MM.1S (cell line): ENCODE results near the gene CNTROB.

ENCODE experiments used
- DNase-seq: peaks from one replicate; pipeline ENCODE4 v3.0.0-alpha.2; 2015
- H2AFZ ChIP-seq: fragments of 300-600 bp; sonication (generic); 2 replicates; pipeline ENCODE4 v1.6.0; 2016; ENCODE audit warnings: antibody characterized with exemption, low read length
- H3F3A ChIP-seq: fragments of 300-600 bp; sonication (generic); 2 replicates; pipeline ENCODE4 v1.6.1; 2016; ENCODE audit warnings: mild to moderate bottlenecking, antibody characterized with exemption, low read length, moderate library complexity, mixed read lengths; ENCODE audit not compliant: insufficient read depth
- H3K27ac ChIP-seq: fragments of 300-600 bp; sonication (generic); 2 replicates; pipeline ENCODE4 v1.5.1; 2016; ENCODE audit warnings: mild to moderate bottlenecking, low read length
- H3K27me3 ChIP-seq: fragments of 300-600 bp; sonication (generic); replicated peaks from 2 replicates; pipeline ENCODE4 v1.6.0; 2016; ENCODE audit warnings: low read length; ENCODE audit not compliant: insufficient read depth
- H3K36me3 ChIP-seq: fragments of 300-600 bp; sonication (generic); replicated peaks from 2 replicates; pipeline ENCODE4 v1.6.1; 2016; ENCODE audit warnings: mild to moderate bottlenecking, low read length, mixed read lengths; ENCODE audit not compliant: insufficient read depth
- H3K4me1 ChIP-seq: fragments of 300-600 bp; sonication (generic); 2 replicates; pipeline ENCODE4 v1.6.1; 2016; ENCODE audit warnings: low read length, mixed read lengths
- H3K4me2 ChIP-seq: fragments of 300-600 bp; sonication (generic); 2 replicates; pipeline ENCODE4 v1.6.0; 2016; ENCODE audit warnings: low read depth, low read length
- H3K4me3 ChIP-seq: fragments of 300-600 bp; sonication (generic); 2 replicates; pipeline ENCODE4 v1.5.1; 2016; ENCODE audit warnings: low read length, mixed read lengths
- H3K79me2 ChIP-seq: fragments of 300-600 bp; sonication (generic); 2 replicates; pipeline ENCODE4 v1.6.1; 2016; ENCODE audit warnings: mixed run types, low read length, mixed read lengths
- H3K9ac ChIP-seq: fragments of 300-600 bp; sonication (generic); 2 replicates; pipeline ENCODE4 v1.6.1; 2016; ENCODE audit warnings: low read length, mixed read lengths
- H3K9me2 ChIP-seq: fragments of 300-600 bp; sonication (generic); replicated peaks from 2 replicates; pipeline ENCODE4 v1.6.1; 2016; ENCODE audit warnings: mild to moderate bottlenecking, low read length, mixed read lengths; ENCODE audit not compliant: insufficient read depth
- H3K9me3 ChIP-seq: fragments of 300-600 bp; sonication (generic); replicated peaks from 2 replicates; pipeline ENCODE4 v1.6.1; 2016; ENCODE audit warnings: mild to moderate bottlenecking, low read length, mixed read lengths; ENCODE audit not compliant: insufficient read depth
- H4K20me1 ChIP-seq: fragments of 300-600 bp; sonication (generic); 2 replicates; pipeline ENCODE4 v1.6.1; 2016; ENCODE audit warnings: mild to moderate bottlenecking, low read length, moderate library complexity, mixed read lengths; ENCODE audit not compliant: insufficient read depth
- CTCF ChIP-seq: fragments of 300-600 bp; sonication (generic); IDR thresholded peaks from 2 replicates; pipeline ENCODE4 v1.5.1; 2016; ENCODE audit warnings: antibody characterized with exemption, low read length, mixed read lengths
- EZH2 ChIP-seq: fragments of 300-600 bp; sonication (generic); optimal IDR thresholded peaks from 2 replicates; pipeline ENCODE3; 2017; ENCODE audit warnings: low read depth, mild to moderate bottlenecking, antibody characterized with exemption, low read length, mixed read lengths
- EZH2phosphoT487 ChIP-seq: fragments of 300-600 bp; sonication (generic); IDR thresholded peaks from 2 replicates; pipeline ENCODE4 v1.6.1; 2018; ENCODE audit warnings: antibody characterized with exemption, low read length

Gene CNTROB

GRCh38 chr17:7889166-7889955 lies 42.6 kb upstream of the CNTROB start:
- H3K27me3 ChIP-seq = peaks cover 64% of the 10 kb centered on the region
- no peak overlapping the region for H2AFZ ChIP-seq
- no peaks in the 10 kb centered on the region for H3K9me3 ChIP-seq
- TF ChIP-seq CTCF (no peak), EZH2phosphoT487 (no peak), EZH2 (no peak)
- H3F3A ChIP-seq = peaks cover 4% of the 10 kb centered on the region; the same call in 1 of the 2 replicates
- H3K4me1 ChIP-seq = peaks cover 16% of the 10 kb centered on the region
- no peak overlapping the region for H3K4me3 ChIP-seq
- no peak overlapping the region for H3K9ac ChIP-seq
- H4K20me1 ChIP-seq = no peaks in the 10 kb centered on the region
- H3K79me2 ChIP-seq = no peaks in the 10 kb centered on the region
- no peaks in the 10 kb centered on the region for H3K9me2 ChIP-seq
- no peak overlapping the region for H3K4me2 ChIP-seq
- H3K27ac ChIP-seq = no peak overlapping the region
- H3K36me3 ChIP-seq = no peaks in the 10 kb centered on the region
- DNase-seq = no peak

- no peak for DNase-seq
Observed at GRCh38 chr17:7893187-7893880, 38.7 kb upstream of the CNTROB start.

GRCh38 chr17:7894226-7894625 lies 37.8 kb upstream of the CNTROB start:
- Histone ChIP-seq H3K9me2 (no peaks in the 10 kb centered on the region), H3K79me2 (no peaks in the 10 kb centered on the region), H3K4me1 (no peaks in the 10 kb centered on the region), H3K27ac (no peak overlapping the region), H3K36me3 (no peaks in the 10 kb centered on the region), H3K9me3 (no peaks in the 10 kb centered on the region), H3K9ac (no peak overlapping the region), H4K20me1 (no peaks in the 10 kb centered on the region), H3K27me3 (peaks cover 38% of the 10 kb centered on the region), H2AFZ (no peak overlapping the region), H3K4me2 (no peak overlapping the region), H3F3A (no peaks in the 10 kb centered on the region), H3K4me3 (no peak overlapping the region)
- TF ChIP-seq CTCF (no peak), EZH2 (no peak), EZH2phosphoT487 (no peak)
- no peak for DNase-seq

More at GRCh38 chr17:7893187-7893880, 38.7 kb upstream of the CNTROB start:
- Histone ChIP-seq H2AFZ (no peak overlapping the region), H3K9ac (no peak overlapping the region), H3K27me3 (peaks cover 42% of the 10 kb centered on the region), H3K4me2 (no peak overlapping the region), H3K4me3 (no peak overlapping the region), H3F3A (no peaks in the 10 kb centered on the region), H4K20me1 (no peaks in the 10 kb centered on the region), H3K79me2 (no peaks in the 10 kb centered on the region), H3K9me3 (no peaks in the 10 kb centered on the region), H3K27ac (no peak overlapping the region), H3K9me2 (no peaks in the 10 kb centered on the region), H3K4me1 (no peaks in the 10 kb centered on the region), H3K36me3 (no peaks in the 10 kb centered on the region)
- TF ChIP-seq CTCF (no peak), EZH2phosphoT487 (no peak)
